ENCODE measurements around the gene ARL6.
A peak's percentile ranks its signal among the peaks of the same experiment; 100 is the strongest.

Gene ARL6, protein sequence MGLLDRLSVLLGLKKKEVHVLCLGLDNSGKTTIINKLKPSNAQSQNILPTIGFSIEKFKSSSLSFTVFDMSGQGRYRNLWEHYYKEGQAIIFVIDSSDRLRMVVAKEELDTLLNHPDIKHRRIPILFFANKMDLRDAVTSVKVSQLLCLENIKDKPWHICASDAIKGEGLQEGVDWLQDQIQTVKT

DNA sequence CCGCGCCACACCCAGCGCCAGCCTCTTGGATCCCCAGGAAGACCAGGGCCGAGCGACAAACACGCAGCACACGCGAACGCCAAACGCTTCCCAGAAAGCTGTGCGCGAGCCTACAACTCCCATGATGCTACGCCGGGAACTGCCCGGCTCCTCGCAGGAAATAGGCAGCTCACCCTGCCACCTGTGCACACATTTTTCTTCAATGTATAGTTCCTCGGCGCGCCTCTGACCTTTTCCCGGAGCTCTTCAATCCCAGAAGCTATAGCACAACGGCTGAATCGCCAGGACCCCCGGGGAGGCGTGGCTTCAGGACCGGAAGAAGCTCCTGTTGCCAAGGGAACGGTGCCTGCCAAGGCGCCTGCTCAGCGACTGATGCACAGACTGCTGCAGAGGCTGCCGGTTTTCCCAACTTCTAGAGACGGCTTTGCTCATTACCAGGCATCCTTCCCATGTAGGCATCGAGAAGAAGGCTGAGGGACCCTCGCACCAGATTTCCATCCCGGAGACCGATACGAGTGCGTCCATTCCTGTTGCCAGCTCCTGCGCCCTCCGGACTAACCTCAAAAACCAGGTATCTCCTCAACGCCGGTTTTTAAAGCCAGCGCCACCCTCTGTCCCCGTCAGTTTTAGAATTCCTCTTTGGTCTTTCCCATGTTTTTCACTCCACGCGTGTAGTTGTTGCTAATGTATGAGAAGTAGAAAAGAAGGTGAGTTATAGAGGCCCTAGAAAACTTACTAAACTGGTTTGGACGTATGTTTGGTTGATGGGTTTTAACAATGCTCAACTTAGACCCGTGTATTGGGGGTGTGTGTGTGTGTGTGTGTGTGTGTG is at the start of gene ARL6:
ARL6 (plus strand) TSS at position 352 of the 832 bp plus-strand sequence. CDS start 3,350 bp downstream, outside the sequence.
- peak; percentile 59 to 70 (median 61) for DNase-seq (ENCODE audit: low read depth in 2 of 3, low spot score in 1 of 3)

DNA sequence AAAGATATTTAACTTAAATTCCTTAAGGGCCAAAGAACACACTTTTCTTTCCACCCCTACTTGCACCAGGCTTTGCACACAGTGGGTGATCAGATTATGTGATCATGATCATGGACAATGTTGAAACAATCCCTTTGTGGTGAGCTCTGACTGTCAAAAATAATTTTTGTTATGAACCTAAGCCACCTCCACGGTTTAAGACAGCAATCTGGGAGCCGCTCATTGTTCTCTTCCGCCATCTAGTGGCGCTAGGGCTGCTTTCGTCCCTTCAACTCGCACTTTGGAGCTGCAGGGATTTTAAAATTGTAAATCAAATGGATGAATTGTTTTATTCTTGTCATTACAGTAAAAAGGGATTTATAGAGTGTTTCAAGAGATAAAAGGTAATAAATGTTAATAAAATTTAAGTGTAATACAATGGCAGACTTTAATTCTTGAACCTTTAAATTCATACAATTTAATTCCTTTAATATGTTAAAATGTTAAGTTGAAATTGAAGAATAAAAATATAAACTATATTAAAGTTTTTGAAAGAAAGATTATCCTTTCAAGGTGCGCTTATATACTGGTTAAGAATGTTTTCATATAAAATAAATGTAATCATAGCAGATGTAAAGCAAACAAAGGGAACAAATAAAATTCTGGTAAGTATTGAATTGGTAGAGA is 45.3 kb upstream of the ARL6 start:
- DNase-seq (ENCODE audit: low read depth in 2 of 3, low spot score in 1 of 3): peak; percentile 27 to 58 (median 35)

DNA sequence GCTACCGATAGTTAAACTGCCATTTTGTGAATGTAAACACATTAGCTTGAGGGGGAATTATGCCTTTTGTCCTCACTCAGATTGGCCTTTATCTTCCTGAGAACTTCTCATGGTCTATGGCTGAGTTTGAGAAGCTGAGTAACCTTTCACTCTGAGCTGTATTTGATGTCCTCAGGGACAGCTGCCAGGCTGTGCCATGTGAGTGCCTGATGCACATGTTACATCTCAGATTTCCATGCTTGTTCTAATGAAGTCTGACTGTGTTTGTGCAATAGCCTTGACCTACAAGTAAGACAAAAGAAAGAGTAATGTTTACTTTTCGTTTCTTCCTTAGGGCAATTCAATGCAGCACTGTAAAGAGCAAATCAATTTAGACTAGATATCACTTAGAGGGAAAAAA is 44.1 kb upstream of the ARL6 start:
- no peak for DNase-seq (ENCODE audit: low read depth in 2 of 3, low spot score in 1 of 3)

DNA sequence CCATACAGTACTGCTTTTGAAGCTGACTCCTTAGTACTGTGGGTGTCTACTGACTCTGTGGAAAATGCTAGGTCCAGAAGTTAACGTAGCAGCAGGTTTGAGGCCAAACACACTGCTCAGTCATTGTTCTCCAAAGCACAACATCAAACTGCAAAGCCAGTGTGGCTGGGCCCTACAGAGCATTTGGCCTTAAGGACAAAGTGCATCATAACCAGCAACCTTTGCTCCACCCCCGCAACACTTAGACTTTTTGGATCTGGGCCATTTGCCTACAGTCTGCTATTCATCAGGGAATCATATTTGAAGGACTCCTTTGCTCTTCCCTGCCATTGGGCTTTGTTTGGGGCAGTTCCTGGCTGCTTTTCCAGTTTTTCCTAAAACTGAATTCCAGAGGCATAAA is 43.1 kb upstream of the ARL6 start:
- DNase-seq (ENCODE audit: low read depth in 2 of 3, low spot score in 1 of 3): no peak

DNA sequence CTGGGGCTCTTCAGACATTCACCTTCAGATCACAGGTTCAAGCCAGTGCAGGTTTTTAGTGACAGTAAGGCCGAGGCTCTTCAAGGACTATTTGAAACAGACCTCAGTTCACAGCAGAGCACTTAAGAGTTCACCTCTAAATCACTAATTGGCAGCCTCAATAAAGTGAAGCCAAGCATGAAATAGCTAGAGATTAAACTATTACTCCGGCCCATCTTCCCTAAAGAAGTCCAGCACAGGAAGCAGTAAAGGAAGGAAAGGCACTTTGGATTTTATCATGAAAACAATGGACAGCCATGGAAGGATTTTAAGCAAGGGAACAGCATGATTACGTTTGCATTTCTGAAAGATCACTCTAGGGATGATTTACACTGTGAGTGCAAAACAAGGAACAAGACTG is 27.6 kb upstream of the ARL6 start:
- no peak for DNase-seq (ENCODE audit: low read depth in 2 of 3, low spot score in 1 of 3)

DNA sequence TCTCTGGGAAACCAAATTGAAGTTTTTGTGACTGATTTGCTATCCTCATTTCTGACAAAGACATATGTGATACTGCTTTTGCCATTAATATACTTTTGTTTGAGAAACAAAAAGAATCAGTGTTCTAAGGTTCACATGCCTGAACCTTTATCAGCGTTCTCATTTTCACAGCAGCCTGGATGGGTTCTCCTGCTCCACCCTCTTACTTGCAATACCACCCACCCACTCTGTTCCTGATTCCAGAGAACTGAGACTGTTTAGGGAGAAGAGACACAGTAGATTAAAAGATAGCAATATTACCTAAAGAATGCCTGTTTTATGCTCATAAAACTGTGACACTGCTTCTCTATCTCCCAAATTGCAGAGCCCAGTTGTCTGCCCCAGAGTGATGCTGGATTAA is 25.8 kb upstream of the ARL6 start:
- no peak for DNase-seq (ENCODE audit: low read depth in 2 of 3, low spot score in 1 of 3)

DNA sequence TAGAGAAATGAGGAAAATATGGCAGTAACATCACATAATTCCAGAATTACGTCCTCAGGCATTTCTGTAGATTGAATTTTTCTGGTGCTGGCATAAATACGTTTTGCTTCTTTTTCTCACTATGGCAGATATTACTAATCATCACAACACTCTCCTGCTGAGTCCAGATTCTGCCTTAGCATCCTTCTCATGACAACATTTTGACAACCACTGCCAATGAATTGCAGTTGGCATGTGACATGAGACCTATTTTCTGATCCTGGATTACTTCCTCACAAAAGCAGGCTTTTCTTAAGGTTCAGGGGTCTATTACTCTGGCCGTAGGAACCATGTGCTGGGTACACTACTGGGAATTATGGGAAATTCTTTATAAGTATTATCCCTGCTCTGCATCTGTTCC is 22.5 kb upstream of the ARL6 start:
- DNase-seq (ENCODE audit: low read depth in 2 of 3, low spot score in 1 of 3): no peak

DNA sequence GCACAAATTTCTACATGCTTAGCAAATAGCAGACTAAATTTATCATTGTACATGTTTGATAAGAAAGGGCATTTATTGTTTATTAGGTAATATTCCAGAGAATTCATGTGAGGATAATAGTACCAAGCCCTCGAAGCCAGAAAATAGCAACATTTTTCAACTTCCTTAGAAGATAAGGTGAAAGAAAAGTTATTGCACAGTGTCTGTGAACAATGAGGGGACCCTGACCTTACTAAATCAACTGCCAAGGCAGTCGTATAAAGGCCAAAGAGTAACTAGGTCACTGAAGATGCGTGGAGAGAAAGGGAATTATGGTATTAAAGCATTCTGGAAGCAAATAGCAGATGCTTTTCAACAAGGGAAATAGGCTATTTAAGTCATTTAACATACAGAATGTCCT is 20.3 kb upstream of the ARL6 start:
- DNase-seq (ENCODE audit: low read depth in 2 of 3, low spot score in 1 of 3): no peak

DNA sequence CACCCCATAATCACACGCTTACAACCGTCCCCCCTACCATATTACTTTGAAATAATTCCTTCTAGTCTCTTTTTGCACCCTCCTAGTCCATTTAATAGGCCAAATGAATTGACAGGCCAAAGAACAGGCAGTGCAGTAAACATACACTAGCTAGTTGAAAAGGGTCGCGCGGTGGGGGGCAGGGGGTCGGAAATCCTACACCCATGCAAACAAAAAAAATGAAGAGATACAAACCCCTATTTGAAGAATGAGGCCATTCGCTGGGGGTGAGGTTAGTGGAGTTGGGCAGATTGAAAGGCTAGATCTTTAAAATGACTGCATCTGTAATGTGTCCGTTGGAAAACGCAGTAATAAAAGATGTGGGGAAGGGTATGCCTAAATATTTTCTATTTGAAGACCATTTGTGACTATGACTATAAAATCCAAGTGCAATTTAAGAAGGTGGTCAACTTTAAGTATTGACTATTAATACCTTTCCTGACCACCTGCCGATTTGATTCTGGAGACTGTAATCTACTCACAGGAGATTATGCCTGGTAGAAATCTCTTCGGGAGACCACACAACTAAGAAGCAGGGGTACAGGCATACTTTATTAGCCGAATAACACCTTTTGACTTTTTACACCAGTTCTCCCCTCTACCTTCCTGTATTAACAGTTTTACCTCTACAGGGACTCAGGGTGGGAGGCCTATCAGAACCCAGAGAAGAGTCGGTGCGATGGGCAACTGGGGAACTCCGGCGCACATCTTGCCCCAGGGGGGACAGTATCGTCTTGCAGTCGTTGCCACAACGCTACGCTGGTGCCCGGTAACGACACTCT is 762 bp upstream of the ARL6 start:
- DNase-seq (ENCODE audit: low read depth in 2 of 3, low spot score in 1 of 3): no peak

DNA sequence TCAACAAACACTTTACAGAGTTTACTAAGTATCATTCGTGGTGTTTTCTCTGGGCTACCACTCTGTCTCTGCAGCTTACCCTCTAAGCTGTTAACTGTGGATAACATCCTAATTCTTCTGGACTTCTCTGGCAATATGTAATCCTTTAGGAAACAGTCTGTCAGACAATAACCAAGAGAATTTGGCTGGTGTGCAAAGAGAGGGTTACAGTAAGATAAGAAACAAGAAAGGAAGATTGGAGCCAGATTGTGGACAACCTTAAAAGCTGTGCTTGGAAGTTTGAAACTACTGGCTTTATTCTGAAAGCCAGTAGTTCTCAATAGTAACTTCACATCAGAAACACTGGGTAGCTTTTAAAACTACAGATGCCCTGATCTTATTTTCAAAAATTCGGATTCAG is 778 bp downstream of the ARL6 start:
- no peak for DNase-seq (ENCODE audit: low read depth in 2 of 3, low spot score in 1 of 3)

DNA sequence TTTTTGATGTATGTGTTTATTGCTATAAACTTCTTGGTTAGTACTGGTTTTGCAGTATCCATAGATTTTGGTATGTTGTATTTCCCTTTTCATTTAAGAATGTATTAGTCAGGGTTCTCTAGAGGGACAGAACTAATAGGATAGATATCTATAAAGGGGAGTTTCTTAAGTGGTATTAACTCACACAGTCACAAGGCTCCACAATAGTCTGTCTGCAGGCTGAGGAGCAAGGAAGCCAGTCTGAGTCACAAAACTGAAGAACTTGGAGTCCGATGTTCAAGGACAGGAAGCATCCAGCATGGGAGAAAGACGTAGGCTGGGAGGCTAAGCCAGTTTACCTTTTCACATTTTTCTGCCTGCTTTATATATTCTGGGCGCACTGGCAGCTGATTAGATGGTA is 8.4 kb downstream of the ARL6 start:
- DNase-seq (ENCODE audit: low read depth in 2 of 3, low spot score in 1 of 3): no peak

DNA sequence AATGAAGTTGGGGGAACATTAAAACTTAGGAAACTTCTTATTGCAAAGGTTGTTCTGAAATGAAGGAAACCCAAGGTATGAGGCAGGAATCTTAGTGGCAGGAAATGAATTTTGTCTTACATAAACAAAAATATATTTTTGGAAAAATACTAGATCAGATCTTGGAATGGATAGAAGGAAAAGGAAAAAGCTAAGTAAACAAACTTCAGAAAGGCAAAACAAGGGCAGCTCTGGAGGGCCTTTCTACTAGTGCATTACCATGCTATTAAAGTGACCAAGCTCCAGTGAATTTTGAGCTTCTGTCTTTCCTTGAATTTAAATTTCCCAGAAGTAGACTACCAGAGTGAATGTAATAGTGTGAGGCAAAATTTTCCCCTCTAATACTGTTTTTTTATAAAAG is 13.6 kb downstream of the ARL6 start:
- no peak for DNase-seq (ENCODE audit: low read depth in 2 of 3, low spot score in 1 of 3)

DNA sequence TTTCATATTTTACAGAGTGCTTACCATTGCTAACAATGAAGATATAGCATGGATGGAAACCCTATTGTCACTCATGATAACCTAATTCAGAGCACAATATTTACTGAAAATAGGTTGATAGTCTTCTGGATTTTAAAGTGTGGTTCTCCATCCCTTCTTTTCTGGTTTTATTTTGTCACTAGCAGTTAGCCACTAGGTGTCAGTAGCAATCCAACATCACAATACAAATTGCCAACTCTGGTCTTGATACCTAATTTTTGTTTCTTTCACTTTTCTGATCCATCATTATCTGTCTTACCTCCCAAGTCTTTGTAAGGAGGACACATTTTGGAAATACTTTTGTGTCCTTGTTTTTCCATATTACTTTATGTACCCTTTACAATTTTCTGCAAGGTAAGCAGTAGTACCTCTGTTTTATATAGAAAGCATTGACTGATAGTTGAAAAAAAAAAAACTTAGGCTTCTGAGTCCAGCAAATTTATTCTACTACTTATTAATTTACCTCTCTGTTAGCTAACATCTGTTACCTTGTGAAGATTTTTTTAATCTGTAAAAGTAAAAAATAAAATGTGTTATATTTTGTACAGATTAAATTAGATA is 29.0 kb downstream of the ARL6 start:
- DNase-seq (ENCODE audit: low read depth in 2 of 3, low spot score in 1 of 3): peak in 1 of 3 donors; percentile 34

DNA sequence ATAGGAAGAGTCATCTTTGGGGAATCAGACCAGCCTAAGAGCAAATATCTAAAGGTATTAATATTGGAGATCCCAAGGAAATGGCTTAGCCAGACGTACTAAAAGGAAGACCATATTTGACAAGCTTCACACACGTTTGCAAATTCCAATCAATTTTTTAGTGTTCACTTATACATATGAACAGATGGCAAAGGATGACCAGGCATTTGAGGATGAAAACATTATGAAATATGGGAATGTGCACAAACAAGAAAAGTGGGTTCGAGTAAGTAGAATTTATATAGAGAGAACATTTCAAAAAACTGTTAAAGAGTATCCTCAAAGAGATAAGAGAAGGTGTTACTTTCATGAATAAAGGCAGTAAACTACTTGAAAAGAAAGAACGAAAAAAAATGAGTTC is 31.4 kb downstream of the ARL6 start:
- DNase-seq (ENCODE audit: low read depth in 2 of 3, low spot score in 1 of 3): no peak

DNA sequence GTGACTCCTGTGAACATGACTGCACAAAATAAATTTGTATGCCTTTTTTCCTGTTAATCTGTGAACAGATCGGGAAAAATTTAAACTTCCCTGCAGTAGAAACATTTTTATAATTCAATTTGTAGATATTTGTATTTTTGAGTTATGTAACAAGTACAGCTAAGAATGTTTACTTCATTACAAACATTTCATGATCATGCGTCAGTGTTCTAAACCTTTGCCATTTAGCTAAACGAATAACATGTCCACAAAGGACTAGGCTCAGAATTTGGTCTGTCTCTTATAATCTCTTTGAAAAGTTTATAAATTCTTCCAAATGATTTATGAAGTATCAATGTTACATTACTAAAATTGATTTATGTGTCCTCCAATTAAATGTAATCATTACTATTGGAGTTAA is 39.9 kb downstream of the ARL6 start:
- no peak for DNase-seq (ENCODE audit: low read depth in 2 of 3, low spot score in 1 of 3)

DNA sequence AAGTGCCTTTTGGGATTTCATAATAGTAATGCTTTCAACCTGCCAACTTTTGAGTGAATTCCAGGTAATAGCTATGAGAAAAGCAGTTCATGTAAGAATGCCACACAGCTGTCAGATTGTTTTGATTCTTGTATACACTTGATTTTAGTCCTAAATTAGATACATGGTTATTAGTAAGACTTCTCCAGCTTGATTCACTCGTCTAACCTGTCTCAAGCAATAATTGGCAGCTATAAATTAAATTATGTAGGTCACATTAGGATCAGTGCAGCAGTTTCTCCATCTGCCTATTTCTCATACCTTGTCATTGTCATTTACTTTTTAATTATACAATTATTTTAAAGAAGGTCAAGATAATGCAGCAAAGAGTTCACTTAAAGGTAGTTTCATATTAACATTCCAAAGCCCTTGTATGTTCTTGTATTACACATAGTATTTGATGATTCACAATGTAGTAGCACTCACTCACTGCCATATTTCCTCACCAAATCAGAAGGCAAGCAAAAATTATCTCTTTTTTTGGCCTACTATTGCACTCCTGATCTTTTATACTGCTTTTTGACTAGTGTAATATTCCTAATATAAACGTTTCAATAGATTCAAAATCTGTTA is 46.3 kb downstream of the ARL6 start:
- no peak for DNase-seq (ENCODE audit: low read depth in 2 of 3, low spot score in 1 of 3)

DNA sequence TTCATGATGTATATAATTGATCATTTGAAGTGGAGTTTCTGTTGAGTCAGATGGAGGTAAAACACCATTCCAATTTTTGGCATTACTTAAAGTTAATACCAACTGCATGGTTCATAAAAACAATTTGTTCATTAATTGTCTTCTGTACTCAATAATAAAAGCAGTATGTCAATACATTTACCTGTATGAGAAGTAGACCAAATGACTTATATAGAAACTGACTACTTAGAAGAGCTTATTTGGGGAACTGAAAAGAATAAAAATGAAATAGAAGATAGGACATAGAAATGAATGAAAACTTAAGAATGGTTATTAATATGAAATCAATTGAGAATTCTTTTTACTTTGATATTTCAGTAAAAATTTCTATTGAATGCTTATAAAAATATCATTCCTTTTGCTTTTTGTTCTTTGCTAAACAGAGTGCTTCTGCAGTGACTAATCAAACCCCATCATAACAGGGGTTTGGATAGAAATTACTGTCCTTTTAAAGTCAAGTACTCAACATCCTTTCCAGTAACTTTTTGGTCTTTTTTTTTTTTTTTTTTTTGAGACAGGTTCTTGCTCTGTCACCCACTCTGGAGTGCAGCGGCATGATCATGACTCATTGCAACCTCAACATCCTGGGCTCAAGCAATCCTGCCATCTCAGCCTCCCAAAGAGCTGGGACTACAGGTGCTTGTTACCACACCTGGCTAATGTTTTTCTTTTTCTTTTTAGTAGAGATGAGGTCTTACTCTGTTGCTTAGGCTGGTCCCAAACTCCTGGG is 50.8 kb downstream of the ARL6 start:
- DNase-seq (ENCODE audit: low read depth in 2 of 3, low spot score in 1 of 3): peak in 2 of 3 donors; percentile 14 to 19

DNA sequence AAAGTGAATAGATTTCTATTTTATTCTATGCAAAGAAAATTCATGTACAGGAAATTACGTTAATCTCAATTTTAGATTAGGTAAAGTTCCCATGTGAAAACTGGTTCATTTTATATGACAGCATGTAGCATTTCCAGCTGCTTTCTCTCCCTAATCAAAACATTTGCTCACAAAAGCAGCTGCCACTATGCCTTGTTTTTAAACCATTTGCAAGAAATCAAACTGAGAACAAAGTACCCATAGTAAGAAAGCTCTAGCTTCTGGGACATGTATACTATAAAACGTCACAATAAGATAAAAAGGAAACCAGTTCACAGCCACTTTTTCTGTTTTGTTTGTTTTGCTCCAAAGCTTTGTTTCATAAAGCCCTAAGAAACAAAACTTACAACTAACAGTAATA is 52.3 kb downstream of the ARL6 start:
- DNase-seq (ENCODE audit: low read depth in 2 of 3, low spot score in 1 of 3): no peak

DNA sequence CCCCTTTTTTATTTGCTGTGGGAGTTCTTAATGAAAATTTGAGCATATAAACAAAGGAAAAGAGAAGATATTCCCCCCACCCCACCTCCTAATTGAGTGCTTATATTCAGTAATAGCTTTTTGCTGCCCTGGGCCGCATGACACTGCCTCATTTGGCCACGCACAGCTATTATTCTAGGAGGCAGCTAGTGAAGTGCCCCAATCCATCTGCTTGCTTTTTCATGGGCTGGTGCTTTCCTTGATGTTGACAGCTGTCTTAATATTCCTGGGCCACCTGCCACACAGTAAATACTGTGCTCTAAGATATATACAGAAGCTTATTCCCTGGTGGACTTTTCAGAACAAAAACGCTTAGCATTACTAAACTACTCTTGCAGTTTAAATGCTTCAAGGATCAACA is 53.4 kb downstream of the ARL6 start:
- no peak for DNase-seq (ENCODE audit: low read depth in 2 of 3, low spot score in 1 of 3)

DNA sequence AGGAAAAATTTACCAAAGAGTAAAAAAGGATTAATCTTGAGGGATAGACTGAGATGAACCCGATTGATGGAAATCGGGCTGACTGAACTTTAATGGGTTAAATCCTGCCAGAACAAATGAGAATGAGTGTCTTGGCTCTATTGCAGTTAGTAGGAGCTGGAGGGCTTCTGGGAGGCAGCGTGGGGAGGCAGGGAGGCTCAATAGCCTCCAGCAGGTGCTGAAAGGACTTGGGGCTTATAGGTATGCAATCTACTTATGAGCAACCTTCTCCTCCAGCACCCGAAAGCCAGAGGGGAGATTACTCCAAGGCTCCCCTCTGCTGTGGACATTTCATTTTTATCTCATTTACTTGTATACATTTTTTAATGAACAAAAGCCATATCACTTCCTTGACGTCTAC is 56.2 kb downstream of the ARL6 start:
- no peak for DNase-seq (ENCODE audit: low read depth in 2 of 3, low spot score in 1 of 3)
